HG03175 (cell line): ENCODE results near the gene STKLD1.

Source experiments
- ATAC-seq: cut with Tn5 transposase; IDR thresholded peaks from one replicate; pipeline ENCODE4 v1.9.1; 2021; ENCODE audit warnings: mild to moderate bottlenecking, moderate library complexity; ENCODE audit not compliant: unreplicated experiment

STKLD1 gene

DNA sequence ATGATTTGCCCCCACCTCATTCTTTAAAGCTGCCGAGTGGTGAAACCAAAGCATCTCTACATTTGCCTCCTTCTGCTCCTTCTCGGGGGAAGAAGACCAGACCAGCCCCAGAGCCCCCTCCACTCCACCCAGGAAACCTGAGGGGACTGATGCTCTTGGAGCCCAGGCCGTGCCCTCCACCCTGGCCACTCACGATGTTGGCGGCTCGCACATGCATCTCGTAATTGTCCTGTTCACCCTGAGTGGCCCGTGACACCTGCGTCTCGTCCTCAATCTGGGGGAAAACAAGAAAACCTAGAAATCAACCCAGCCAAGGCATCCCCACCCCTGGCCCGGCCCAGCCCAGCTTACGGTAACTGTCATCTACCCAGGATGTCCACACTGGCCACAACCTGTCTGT is 31.2 kb upstream of the STKLD1 start:
- no peak for ATAC-seq

GRCh38 chr9:133345596-133345995 is 30.6 kb upstream of the STKLD1 start:
- ATAC-seq = no peak

GRCh38 chr9:133346021-133346785 is 30.0 kb upstream of the STKLD1 start:
- no peak for ATAC-seq

GRCh38 chr9:133347515-133347984 is 28.6 kb upstream of the STKLD1 start:
- peak; percentile 48 for ATAC-seq

- peak; percentile 78 for ATAC-seq
Observed at GRCh38 chr9:133347985-133348717, 28.0 kb upstream of the STKLD1 start, which contains the start of the genes MED22 and RPL7A. Gene MED22 (minus strand): TSS chr9:133348131. CDS start chr9:133346662, 1,469 bp downstream. Gene RPL7A (plus strand): TSS chr9:133348218. CDS start chr9:133348244, 26 bp downstream.

DNA sequence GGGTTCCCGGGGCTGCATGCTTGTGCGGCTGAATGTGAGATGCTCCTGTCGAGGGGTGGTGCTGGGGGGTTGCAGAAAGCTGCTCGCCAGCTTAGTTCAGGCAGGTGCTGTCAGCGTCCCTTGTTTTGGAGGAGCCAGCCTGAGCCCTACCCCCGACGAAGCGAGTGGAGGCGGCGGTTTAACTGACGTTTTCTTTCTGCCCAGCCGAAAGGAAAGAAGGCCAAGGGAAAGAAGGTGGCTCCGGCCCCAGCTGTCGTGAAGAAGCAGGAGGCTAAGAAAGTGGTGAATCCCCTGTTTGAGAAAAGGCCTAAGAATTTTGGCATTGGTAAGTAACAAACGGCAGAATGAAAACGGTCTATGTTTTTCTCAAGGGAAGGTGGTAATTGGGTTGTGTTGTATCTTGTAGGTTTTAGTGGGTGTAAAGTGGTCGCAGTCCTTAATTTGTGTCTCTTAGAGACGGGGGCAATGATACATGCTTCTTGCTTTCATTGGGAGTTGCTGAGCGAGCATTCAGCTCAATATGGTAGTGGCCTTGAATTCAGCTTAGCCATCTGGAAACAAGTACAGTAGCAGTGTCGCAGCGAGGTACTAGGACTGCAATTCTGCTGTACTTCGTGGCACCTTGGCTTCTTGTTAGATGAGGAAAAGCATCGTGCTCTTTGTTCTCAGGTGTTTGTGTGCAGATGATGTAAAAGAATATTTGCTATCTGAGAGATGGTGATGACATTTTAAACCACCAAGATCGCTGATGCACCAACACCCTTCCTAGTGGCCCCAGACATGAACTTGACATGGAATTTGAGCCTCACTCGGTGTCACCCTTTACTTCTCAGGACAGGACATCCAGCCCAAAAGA is 27.2 kb upstream of the STKLD1 start:
- no peak for ATAC-seq

- ATAC-seq = no peak
Observed at GRCh38 chr9:133349965-133350616, 26.1 kb upstream of the STKLD1 start.

- ATAC-seq = no peak
Observed at GRCh38 chr9:133351526-133351907, 24.6 kb upstream of the STKLD1 start.

GRCh38 chr9:133351908-133352634 is 24.1 kb upstream of the STKLD1 start:
- ATAC-seq = no peak

DNA sequence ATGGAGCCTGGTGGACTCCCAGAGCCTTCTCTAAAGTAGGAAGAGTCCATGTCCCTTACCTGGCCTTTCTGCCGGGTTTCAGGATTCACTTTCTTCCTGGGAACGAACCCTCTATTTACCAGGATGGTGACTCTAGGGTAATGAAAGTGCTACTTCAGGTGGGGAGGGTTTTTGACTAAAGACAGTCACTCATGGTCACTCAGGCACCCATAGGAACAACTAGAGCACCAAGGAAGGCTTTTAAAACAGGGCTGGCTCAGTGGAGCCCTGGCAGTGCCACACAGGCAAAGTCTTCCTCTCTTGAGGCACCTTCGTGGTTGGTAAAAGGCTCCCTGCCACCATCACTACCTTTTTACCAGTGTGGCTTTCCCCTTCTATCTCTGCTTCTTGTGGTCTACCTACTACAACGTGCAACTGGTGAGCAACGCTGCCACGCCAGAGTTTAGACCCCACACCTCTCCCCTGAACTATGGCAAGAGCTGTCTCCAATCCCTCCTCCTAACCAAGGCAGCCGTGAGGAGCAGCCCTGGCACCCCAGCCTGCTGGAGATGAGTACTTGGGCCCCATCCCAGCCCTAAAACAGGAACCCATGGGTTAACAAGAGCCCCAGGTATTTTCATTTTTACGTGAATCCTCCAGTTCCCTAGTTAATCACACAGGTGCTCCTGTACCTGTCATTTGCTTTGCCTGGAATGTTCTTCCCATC is 23.4 kb upstream of the STKLD1 start:
- no peak for ATAC-seq

GRCh38 chr9:133353548-133353947 is 22.6 kb upstream of the STKLD1 start:
- ATAC-seq = no peak

- ATAC-seq = no peak
Observed at GRCh38 chr9:133354766-133355165, 21.4 kb upstream of the STKLD1 start.

- peak; percentile 35 for ATAC-seq
Observed at GRCh38 chr9:133355881-133356357, 20.2 kb upstream of the STKLD1 start.

DNA sequence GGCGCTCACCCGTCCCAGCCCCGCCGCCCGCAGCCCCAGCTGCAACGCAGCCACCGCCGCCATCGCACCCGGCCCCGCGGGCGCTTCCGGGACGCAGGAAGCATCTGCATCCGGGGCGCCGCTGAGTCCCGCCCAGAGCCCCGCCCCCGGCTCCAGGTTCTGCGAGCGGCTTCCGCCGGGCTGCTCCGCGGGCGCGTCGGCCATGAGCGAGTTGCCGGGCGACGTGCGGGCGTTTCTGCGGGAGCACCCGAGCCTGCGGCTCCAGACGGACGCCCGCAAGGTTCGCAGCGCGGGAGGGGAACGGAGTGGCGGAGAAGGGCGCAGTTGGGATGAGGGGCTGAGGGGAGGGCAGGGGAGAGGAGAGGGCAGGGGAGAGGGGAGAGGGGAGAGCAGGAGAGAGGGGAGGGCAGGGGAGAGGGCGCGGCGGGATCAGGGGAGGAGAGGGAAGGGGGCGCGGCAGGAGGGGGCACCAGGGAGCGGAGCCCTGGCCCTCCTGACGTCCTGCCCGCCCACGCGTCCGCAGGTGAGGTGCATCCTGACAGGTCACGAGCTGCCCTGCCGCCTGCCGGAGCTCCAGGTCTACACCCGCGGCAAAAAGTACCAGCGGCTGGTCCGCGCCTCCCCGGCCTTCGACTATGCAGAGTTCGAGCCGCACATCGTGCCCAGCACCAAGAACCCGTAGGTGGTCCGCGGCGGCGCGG is 19.6 kb upstream of the STKLD1 start, which contains the start of the genes SURF1 and SURF2:
TSS of gene SURF1 (minus strand) at position 97 of the 701 bp plus-strand sequence. CDS start at position 63, 34 bp downstream.
TSS of gene SURF2 (plus strand) at position 160 of the 701 bp plus-strand sequence. CDS start at position 203, 43 bp downstream.
- peak; percentile 77 for ATAC-seq

GRCh38 chr9:133357656-133358055 is 18.5 kb upstream of the STKLD1 start:
- ATAC-seq = no peak

GRCh38 chr9:133359399-133360175 is 16.6 kb upstream of the STKLD1 start:
- ATAC-seq = no peak
